Inflammatory macrophage treated with lipopolysaccharide for 1 hour (primary cell): Measurements from ENCODE around the gene DLGAP4.

ENCODE experiments used
- DNase-seq, 2 donors: peaks; one replicate each; pipeline ENCODE4 v3.0.0-alpha.2; 2020 to 2022

The DLGAP4 gene

GRCh38 chr20:36334281-36335205 lies 28.4 kb downstream of the DLGAP4 start:
- DNase-seq = no peak

GRCh38 chr20:36335206-36335870 lies 29.2 kb downstream of the DLGAP4 start:
- DNase-seq = no peak

- no peak for DNase-seq
These were observed 30.1 kb downstream of the DLGAP4 start for GRCh38 chr20:36336204-36336603.

GRCh38 chr20:36336954-36337704 lies 31.0 kb downstream of the DLGAP4 start:
- no peak for DNase-seq

GRCh38 chr20:36337886-36338285 lies 31.7 kb downstream of the DLGAP4 start:
- no peak for DNase-seq

GRCh38 chr20:36339646-36340592 lies 33.8 kb downstream of the DLGAP4 start:
- DNase-seq = no peak

GRCh38 chr20:36340593-36340990 lies 34.5 kb downstream of the DLGAP4 start:
- no peak for DNase-seq

- no peak for DNase-seq
These were observed 35.3 kb downstream of the DLGAP4 start for GRCh38 chr20:36341331-36342020.

GRCh38 chr20:36342331-36343120 lies 36.4 kb downstream of the DLGAP4 start:
- DNase-seq = no peak

GRCh38 chr20:36343641-36344040 lies 37.5 kb downstream of the DLGAP4 start:
- DNase-seq = no peak

GRCh38 chr20:36344517-36345132 lies 38.5 kb downstream of the DLGAP4 start:
- peak; percentile 3 to 28 for DNase-seq

- DNase-seq = no peak
These were observed 40.1 kb downstream of the DLGAP4 start for GRCh38 chr20:36346256-36346655.

GRCh38 chr20:36349384-36350170 lies 43.4 kb downstream of the DLGAP4 start:
- no peak for DNase-seq

GRCh38 chr20:36350439-36350838 lies 44.3 kb downstream of the DLGAP4 start:
- DNase-seq = no peak

- DNase-seq = no peak
These were observed 45.8 kb downstream of the DLGAP4 start for GRCh38 chr20:36351937-36352336.

- DNase-seq = no peak
These were observed 46.9 kb downstream of the DLGAP4 start for GRCh38 chr20:36352843-36353553.

GRCh38 chr20:36353740-36354139 lies 47.6 kb downstream of the DLGAP4 start:
- DNase-seq = no peak

- no peak for DNase-seq
These were observed 49.5 kb downstream of the DLGAP4 start for GRCh38 chr20:36355469-36356171.
